ENCODE measurements around the gene ITGA3. TPM values are rescaled to one million over a fixed set of nuclear protein-coding genes. Genes with fewer than 3 reads are reported as not detected.
A peak's percentile ranks its signal among the peaks of the same experiment; 100 is the strongest.

The ITGA3 gene
- total and polyA plus RNA-seq, 2 of the 13 experiments (the other 11 are each of a cell fraction or from before 2014, with no cell fraction given) = 0.48 to 0.69 TPM

GRCh38 chr17:50094243-50094752 lies 38.4 kb downstream of the ITGA3 start (continued):
- TF ChIP-seq ZNF503 (CRISPR knock-in tag; IDR thresholded peaks at IDR 0.05) (no peak), ZNF598 (CRISPR knock-in tag; IDR thresholded peaks at IDR 0.05; ENCODE audit: borderline replicate concordance) (no peak), JARID2 (CRISPR knock-in tag; IDR thresholded peaks at IDR 0.05; ENCODE audit: insufficient replicate concordance) (no peak), ATRX (CRISPR knock-in tag; IDR thresholded peaks at IDR 0.05; ENCODE audit: borderline replicate concordance) (no peak), YEATS2 (CRISPR knock-in tag; IDR thresholded peaks at IDR 0.05; ENCODE audit: borderline replicate concordance) (peak; percentile 66), MBD4 (IDR thresholded peaks at IDR 0.05; ENCODE audit: borderline replicate concordance, low read length) (no peak), ZNF678 (CRISPR knock-in tag; IDR thresholded peaks at IDR 0.05) (no peak), MNT (IDR thresholded peaks at IDR 0.05) (no peak), CREBL2 (CRISPR knock-in tag; IDR thresholded peaks at IDR 0.05; ENCODE audit: borderline replicate concordance) (no peak), GABPA (IDR thresholded peaks at IDR 0.05; ENCODE audit: low read depth, low read length) (no peak), GABPA (CRISPR knock-in tag; IDR thresholded peaks at IDR 0.05; ENCODE audit: low read depth) (no peak), KDM3A (CRISPR knock-in tag; IDR thresholded peaks at IDR 0.05; ENCODE audit: low read depth) (no peak), ZZZ3 (CRISPR knock-in tag; IDR thresholded peaks at IDR 0.05; ENCODE audit: borderline replicate concordance) (no peak), HBP1 (CRISPR knock-in tag; IDR thresholded peaks at IDR 0.05; ENCODE audit: low read depth) (0 out of 2 replicates have a peak, but pooled peaks have one; percentile 39), REL (CRISPR knock-in tag; conservative IDR thresholded peaks at IDR 0.05) (no peak), CCAR2 (optimal IDR thresholded peaks at IDR 0.05; ENCODE audit: low read depth, low read length) (peak; percentile 27), CBX2 (IDR thresholded peaks at IDR 0.05; ENCODE audit: low read depth, low read length) (no peak), CBX2 (CRISPR knock-in tag; IDR thresholded peaks at IDR 0.05; ENCODE audit: low read depth) (no peak), ZSCAN20 (CRISPR knock-in tag; IDR thresholded peaks at IDR 0.05; ENCODE audit: borderline replicate concordance) (no peak), FOXM1 (CRISPR knock-in tag; IDR thresholded peaks at IDR 0.05) (no peak), ZNF224 (CRISPR knock-in tag; IDR thresholded peaks at IDR 0.05) (no peak), PLSCR1 (CRISPR knock-in tag; IDR thresholded peaks at IDR 0.05; ENCODE audit: borderline replicate concordance) (no peak), DR1 (CRISPR knock-in tag; IDR thresholded peaks at IDR 0.05) (no peak), ZNF720 (CRISPR knock-in tag; IDR thresholded peaks at IDR 0.05) (no peak), ZNF350 (CRISPR knock-in tag; IDR thresholded peaks at IDR 0.05; ENCODE audit: borderline replicate concordance, low read depth) (no peak), TCF7 (IDR thresholded peaks at IDR 0.05; ENCODE audit: low read depth) (no peak), ZNF10 (CRISPR knock-in tag; IDR thresholded peaks at IDR 0.05; ENCODE audit: borderline replicate concordance, low read depth) (no peak)
